Hindlimb muscle (tissue), 1 donor: ENCODE data around the gene FLCN. TPM values are rescaled to one million over a fixed set of nuclear protein-coding genes. Genes with fewer than 3 reads are reported as not detected.

Source experiments
- DNase-seq: peaks from one replicate; pipeline ENCODE4 v3.0.0-alpha.2; 2013
- polyA plus RNA-seq: library from polyadenylated mRNA; unstranded; fragments of 120-200 nt; gene quantifications from one replicate; pipeline ENCODE4 v1.2.1, GENCODE V29; 2013; ENCODE audit not compliant: insufficient read length

Gene FLCN
- polyA plus RNA-seq, 1 donor: 27.7 TPM

- DNase-seq: peak; percentile 32
Observed at GRCh38 chr17:17236295-17237025, 508 bp downstream of the FLCN start.

DNA sequence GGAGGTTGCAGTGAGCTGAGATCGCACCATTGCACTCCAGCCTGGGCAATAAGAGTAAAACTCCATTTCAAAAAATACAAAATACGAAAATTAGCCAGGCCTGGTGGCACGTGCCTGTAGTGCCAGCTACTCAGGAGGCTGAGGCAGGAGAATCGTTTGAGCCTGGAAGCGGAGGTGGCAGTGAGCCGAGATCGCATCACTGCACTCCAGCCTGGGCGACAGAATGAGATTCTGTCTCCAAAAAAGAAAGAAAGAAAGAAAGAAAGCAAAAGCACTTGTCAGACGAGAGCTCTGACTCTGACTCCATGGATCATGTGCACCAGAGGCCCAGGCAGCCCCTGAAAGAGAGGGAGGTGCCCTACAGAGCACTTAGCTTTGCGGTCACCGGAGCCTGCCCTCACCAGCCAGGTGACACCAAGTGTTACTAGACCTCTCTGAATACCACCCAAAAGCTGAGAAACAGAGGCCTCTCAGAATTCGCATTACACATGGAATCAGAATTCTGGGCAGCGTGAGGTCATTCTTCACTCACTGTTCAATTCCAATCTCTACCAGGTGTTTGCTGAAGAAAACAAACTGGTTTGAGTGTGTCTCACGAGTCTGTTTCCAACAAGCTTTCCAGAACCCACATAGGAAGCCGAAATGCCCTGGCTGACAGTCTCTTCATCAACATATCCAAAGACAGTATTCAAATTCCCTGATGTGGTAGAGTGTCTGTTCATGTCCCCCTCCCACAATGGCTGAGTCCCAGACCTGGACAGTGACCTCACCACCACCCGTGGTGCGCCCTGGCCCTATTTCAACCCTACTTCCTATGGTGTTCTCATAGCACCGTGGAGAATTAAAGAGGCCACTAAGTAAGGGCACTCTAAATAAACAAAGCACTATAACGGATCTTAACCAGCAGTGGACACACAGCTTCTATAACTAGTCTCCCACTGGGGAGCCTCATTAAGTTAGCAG lies 1.5 kb downstream of the FLCN start:
- no peak for DNase-seq

GRCh38 chr17:17232303-17232621 lies 4.7 kb downstream of the FLCN start:
- DNase-seq: no peak

DNA sequence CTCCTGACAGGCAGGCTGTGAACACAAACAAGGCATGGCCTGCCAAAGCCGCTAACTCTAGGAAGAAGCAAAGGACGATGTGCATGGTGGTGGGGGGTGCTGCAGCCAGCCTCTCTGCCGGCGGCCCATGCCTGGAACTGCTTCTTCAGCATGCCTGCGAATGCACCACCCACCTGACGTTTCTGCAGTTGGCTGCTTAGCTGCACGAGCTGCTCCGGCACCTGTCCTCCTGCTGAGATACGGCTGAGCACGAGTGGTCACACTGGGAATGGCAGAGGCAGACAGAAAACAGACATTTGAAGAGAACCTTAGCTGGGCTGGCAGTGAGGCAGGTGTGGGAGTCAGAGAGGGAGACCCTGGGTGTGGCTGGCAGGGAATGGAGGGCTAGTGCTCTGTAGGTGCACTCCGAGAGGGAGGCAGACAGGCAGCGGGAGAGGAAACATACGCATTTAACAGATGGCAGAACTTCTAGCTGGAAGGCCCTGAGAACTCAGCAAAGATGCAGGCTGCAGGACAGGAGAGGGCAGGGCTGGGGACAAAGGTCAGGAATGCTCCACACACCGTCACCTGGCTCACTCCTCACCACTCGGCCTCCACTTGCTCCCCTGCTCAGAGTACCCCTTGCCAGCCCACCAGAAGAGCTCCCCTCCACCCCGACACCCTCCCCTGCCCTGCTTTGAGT lies 5.2 kb downstream of the FLCN start:
- no peak for DNase-seq

- no peak for DNase-seq
Observed at GRCh38 chr17:17229416-17230384, 7.3 kb downstream of the FLCN start.

GRCh38 chr17:17228521-17229279 lies 8.3 kb downstream of the FLCN start:
- no peak for DNase-seq

- DNase-seq: no peak
Observed at GRCh38 chr17:17227608-17228520, 9.1 kb downstream of the FLCN start.

GRCh38 chr17:17226451-17227265 lies 10.3 kb downstream of the FLCN start:
- no peak for DNase-seq

DNA sequence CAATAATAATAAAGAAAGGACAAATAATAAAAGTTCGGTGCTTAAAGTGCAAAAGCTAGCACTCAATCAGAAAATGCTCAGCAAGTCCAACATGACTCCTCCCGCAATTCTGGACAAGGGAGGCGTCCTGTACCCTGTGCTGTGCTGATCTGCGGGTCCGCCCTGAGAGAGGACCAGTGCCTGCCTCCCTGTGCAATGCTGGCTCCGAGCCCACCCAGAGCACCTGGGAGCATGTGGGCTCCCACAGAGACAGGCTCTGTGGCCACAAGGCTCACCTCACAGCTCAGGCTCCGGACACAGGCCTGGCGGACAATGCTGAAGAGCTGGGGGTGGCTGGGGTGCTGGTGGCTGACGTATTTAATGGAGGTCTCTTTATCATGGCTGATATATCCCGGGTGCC lies 11.1 kb downstream of the FLCN start:
- no peak for DNase-seq

- no peak for DNase-seq
Observed at GRCh38 chr17:17224137-17224536, 12.8 kb downstream of the FLCN start.

GRCh38 chr17:17223736-17224135 lies 13.2 kb downstream of the FLCN start:
- no peak for DNase-seq

DNA sequence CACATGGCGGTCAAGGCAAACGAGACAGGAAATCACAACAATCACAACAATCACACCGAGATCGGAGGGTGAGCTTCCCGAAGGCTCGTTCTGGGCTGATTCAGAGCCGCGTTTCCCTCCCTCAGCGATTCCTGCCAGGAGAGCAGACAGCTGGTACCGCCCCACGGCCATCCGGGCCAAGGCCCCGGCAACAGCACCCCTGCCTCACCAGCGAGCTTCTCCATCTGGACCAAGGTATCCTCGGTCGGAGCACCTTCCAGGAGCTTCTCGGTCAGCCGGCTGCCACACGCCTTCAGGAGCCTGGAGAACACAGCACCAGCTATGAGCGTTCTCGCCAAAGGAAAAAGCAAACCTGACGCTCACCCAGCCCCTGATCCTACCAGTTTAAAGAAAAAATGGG lies 15.6 kb downstream of the FLCN start:
- no peak for DNase-seq

DNA sequence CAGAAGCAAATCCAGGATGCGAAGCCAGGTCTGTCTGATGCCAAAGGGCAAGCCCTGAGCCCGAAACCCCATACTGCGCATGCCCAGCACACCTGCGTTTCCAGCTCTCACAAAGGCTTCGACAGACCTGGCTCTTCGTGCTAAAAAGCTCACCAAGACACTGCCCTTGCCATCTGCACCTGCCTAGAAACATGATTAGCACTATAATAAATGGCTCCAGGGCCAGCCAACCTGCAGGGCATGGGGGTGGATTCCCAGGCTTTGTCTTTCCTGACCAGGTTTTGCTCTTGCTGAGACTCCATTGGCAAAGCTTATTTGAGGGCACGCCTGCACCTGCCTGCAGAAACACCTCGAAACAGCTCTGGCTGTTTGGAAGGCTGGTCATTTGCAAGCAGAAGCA lies 16.4 kb downstream of the FLCN start:
- DNase-seq: no peak

GRCh38 chr17:17217995-17218394 lies 19.0 kb downstream of the FLCN start:
- DNase-seq: no peak

GRCh38 chr17:17216776-17217175 lies 20.2 kb downstream of the FLCN start:
- no peak for DNase-seq

DNA sequence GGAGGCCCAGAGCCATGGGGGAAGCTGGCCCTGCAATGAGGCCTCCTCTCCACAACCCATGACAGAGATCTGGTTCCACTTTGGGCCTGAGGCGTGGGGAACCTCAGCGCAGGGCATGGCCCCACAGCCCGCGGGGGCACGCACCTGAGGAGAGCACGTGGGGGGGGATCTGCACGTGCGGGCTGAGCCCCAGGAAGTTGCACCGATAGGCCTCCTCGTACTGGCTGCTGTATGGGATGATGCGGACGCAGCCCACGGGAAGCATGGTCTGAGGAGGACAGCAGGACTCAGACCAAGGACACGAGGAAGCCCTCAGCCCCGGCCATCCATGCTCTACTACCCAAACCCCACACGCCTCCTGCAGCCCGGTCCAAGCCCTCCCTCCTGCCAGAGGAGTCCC lies 20.7 kb downstream of the FLCN start:
- DNase-seq: no peak

DNA sequence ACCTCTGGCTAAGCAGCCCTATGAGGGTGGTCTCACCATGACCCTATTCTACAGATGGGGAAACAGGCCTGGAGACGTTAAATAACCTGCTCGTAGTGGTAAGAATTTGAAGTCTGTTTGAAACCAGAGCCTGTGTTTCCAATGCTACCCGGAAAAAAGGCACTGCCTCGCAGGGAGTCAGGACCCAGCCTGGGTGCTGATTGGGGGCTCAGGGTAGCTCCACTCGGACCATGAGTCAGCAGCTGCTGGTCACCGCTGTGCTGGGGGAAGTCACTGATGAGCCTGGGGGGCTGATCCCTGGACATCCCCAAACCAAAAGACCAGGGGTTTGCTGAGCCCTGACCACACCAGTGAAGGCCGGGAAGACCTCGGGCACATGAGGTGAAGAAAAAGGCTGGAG lies 21.4 kb downstream of the FLCN start:
- no peak for DNase-seq

GRCh38 chr17:17214646-17215436 lies 22.1 kb downstream of the FLCN start:
- DNase-seq: no peak
